Urinary bladder (tissue), 4 donors: ENCODE data around the gene MIS18BP1. TPM values are rescaled to one million over a fixed set of nuclear protein-coding genes. Genes with fewer than 3 reads are reported as not detected.
"Not testable (repeated sequence)": the region's sequence is repeated elsewhere in the genome, so short reads cannot be mapped to it uniquely, and the experiment has no call there.

ENCODE experiments used
- DNase-seq: peaks from one replicate; pipeline ENCODE4 v3.0.0-alpha.2; 2015; ENCODE audit errors: extremely low spot score
- H3K27ac ChIP-seq: one replicate; pipeline ENCODE4 v1.5.1; 2013; ENCODE audit warnings: low read depth, mild to moderate bottlenecking, moderate library complexity
- H3K36me3 ChIP-seq: one replicate; pipeline ENCODE4 v1.6.1; 2013; ENCODE audit warnings: mild to moderate bottlenecking, moderate library complexity; ENCODE audit not compliant: insufficient read depth
- H3K4me1 ChIP-seq: one replicate; pipeline ENCODE4 v1.6.1; 2013; ENCODE audit warnings: mild to moderate bottlenecking, moderate library complexity; ENCODE audit not compliant: insufficient read depth
- H3K4me3 ChIP-seq: one replicate; pipeline ENCODE4 v1.5.1; 2013; ENCODE audit warnings: low read depth, low read length
- WGBS: extraction: QIAGEN DNeasy Blood & Tissue Kit; methylation state at CpG from one replicate; pipeline ENCODE4 v1.1.7; 2013; 5-methylcytosine and 5-hydroxymethylcytosine counted together
- polyA plus RNA-seq: library from polyadenylated mRNA; stranded (reverse); fragments of 200-250 nt; gene quantifications from one replicate; pipeline ENCODE4 v1.2.3, GENCODE V29; 2013
- total RNA-seq: library from RNA; depleted of rRNA; stranded (reverse); fragments of >200 nt; gene quantifications from one replicate; pipeline ENCODE4 v1.2.3, GENCODE V29; 2014
- donor health status: healthy with polysubstance abuse.
- donor health status: healthy.

The MIS18BP1 gene
- total and polyA plus RNA-seq, 2 donors: 9.2 to 86.4 TPM

DNA sequence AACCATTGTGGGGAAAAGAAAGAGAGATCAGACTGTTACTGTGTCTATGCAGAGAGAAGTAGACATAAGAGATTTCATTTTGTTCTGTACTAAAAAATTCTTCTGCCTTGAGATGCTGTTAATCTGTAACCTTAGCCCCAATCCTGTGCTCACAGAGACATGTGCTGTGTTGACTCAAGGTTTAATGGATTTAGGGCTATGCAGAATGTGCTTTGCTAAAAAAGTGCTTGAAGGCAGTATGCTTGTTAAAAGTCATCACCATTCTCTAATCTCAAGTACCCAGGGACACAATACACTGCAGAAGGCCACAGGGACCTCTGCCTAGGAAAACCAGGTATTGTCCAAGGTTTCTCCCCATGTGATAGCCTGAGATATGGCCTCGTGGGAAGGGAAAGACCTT is 39.3 kb downstream of the MIS18BP1 start:
- not testable (repeated sequence) for DNase-seq, H3K36me3 ChIP-seq, H3K27ac ChIP-seq, H3K4me3 ChIP-seq, H3K4me1 ChIP-seq
- WGBS: 84% methylated on average over 1 of the region's 1 CpG

- Histone ChIP-seq H3K4me1 (no peaks in the 10 kb centered on the region), H3K27ac (no peak overlapping the region), H3K4me3 (no peak overlapping the region), H3K36me3 (peaks cover 6% of the 10 kb centered on the region)
- DNase-seq: no peak
- 80% methylated on average over 3 of the region's 3 CpGs for WGBS
Measured at GRCh38 chr14:45212231-45212630, 40.8 kb downstream of the MIS18BP1 start.

GRCh38 chr14:45211295-45211694 is 41.7 kb downstream of the MIS18BP1 start:
- no peaks in the 10 kb centered on the region for H3K4me1 ChIP-seq
- DNase-seq: no peak
- H3K4me3 ChIP-seq: no peak overlapping the region
- no peak overlapping the region for H3K27ac ChIP-seq
- peaks cover 6% of the 10 kb centered on the region for H3K36me3 ChIP-seq
- 94% methylated on average over 1 of the region's 1 CpG for WGBS

DNA sequence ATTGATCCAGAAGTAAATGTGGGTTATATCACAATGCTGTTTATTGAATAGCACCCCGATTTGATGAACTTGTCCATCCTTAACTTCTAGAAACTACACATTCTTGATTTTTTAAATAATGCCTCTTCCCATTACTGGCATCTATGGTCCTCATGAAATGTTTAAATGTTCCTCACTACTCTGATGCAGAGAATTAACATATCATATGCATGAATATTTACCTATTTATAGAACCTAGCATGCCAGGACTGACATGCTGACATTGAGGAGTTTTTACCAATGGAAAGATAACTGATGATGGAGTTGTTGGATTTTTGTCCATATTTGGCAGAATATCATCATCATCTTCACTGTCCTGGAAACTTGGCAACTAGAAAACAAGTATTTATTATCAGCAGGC is 42.8 kb downstream of the MIS18BP1 start:
- Histone ChIP-seq H3K4me3 (no peak overlapping the region), H3K4me1 (no peaks in the 10 kb centered on the region), H3K36me3 (peaks cover 6% of the 10 kb centered on the region), H3K27ac (no peak overlapping the region)
- WGBS: 94% methylated on average over 1 of the region's 1 CpG
- DNase-seq: no peak

DNA sequence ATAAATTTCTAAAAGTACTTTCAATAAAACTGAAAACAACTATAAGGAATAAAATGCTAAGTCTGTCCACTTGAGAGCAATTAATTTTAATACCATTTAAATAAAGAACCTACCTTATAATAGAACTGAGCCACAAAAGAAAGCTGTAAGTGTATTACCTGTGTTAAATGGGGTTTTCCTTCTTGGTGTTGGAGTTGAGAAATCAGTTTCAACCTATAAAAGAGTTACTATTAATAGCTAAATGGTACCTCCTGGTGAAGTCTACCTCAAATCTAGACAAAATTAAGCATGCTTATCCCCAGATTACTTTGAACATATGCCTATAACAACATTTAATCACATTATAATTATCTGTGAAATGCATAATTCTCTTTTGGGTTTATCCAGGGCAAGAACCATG is 48.8 kb downstream of the MIS18BP1 start:
- Histone ChIP-seq H3K36me3 (peaks cover under 1% of the 10 kb centered on the region), H3K4me3 (no peak overlapping the region), H3K4me1 (no peaks in the 10 kb centered on the region), H3K27ac (no peak overlapping the region)
- DNase-seq: no peak

DNA sequence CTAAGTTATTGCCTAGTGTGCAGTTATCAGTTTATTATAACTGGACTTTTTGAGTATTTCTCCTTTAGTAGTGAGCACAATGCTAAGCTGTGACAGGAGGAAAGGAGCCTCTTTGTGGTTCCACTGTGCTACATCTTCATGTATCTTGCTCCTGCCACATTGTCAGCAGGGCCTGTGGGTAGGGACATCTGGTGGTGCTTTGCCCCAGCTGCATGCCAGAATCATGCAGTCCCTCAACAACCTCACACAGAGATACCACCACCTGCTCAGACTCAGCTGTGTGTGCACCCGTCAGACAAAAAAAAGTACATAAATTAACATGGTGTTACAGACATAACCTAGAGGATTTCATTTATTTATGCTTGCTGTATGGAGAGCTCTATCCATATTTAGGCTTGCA is 51.1 kb downstream of the MIS18BP1 start:
- H3K27ac ChIP-seq: no peak overlapping the region
- DNase-seq: no peak
- WGBS: 39% methylated on average over 1 of the region's 1 CpG
- H3K4me3 ChIP-seq: no peak overlapping the region
- H3K36me3 ChIP-seq: no peaks in the 10 kb centered on the region
- no peaks in the 10 kb centered on the region for H3K4me1 ChIP-seq

- Histone ChIP-seq H3K4me3 (no peak overlapping the region), H3K4me1 (no peaks in the 10 kb centered on the region), H3K27ac (no peak overlapping the region), H3K36me3 (no peaks in the 10 kb centered on the region)
- no peak for DNase-seq
- 97% methylated on average over 1 of the region's 1 CpG for WGBS
Measured at GRCh38 chr14:45199230-45199629, 53.8 kb downstream of the MIS18BP1 start.

DNA sequence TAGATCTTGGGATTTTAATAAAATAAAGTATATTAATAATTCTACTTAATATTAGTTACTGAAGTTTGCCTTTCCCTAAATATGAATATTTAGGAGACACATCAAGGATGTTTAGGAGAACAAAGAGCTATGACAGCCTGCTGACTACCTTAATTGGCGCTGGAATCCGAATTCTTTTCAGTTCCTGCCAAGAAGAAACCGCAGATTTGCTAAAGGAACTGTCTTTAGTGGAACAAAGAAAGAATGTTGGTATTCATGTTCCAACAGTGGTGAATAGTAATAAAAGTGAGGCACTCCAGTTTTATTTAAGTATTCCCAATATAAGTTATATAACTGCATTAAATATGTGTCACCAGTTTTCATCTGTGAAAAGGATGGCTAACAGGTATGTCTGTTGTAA is 54.5 kb downstream of the MIS18BP1 start:
- 73% methylated on average over 3 of the region's 3 CpGs for WGBS
- Histone ChIP-seq H3K4me1 (no peaks in the 10 kb centered on the region), H3K27ac (no peak overlapping the region), H3K36me3 (no peaks in the 10 kb centered on the region), H3K4me3 (no peak overlapping the region)
- no peak for DNase-seq

DNA sequence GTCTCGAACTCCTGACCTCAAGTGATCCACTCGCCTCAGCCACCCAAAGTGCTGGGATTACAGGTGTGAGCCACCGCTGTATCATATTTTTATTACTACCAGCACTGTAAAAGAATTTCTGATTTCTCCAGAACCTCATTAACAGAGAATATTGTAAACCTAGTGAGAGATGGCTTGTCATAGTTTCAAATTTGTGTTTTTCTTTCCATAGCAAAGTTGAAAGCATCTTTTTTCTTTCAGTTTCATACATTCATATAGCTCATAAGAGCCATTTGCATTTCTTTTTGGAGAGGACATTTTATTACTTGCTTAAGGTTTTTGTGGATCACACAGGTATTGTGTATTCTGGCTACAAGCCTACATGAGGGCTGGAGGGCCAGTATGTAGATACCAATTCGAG is 58.0 kb downstream of the MIS18BP1 start:
- 93% methylated on average over 4 of the region's 4 CpGs for WGBS
- DNase-seq: no peak
- H3K4me3 ChIP-seq: no peak overlapping the region
- no peaks in the 10 kb centered on the region for H3K36me3 ChIP-seq
- H3K4me1 ChIP-seq: no peaks in the 10 kb centered on the region
- no peak overlapping the region for H3K27ac ChIP-seq

GRCh38 chr14:45185100-45185814 is 67.7 kb downstream of the MIS18BP1 start:
- no peak for DNase-seq
- 97% methylated on average over 2 of the region's 2 CpGs for WGBS

DNA sequence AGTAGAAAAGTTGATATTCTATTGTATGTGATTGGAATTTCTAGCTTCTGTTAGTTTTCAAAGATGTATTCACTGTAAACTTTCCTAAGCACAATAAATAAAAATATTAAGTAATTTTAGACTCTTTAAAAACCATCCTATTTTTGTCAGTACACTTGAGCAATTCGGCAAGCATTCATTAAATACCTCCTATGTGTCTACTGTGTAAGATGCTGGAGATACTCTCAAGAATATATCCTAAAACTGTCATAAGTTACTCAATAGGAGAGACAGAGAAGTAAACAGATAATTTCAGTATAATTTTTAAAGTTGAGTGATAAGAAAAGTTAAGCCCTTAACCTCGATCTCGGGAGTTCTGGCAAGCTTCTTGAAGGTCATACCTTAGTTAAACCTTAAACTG is 71.2 kb downstream of the MIS18BP1 start:
- no peak for DNase-seq
- Histone ChIP-seq H3K4me1 (no peaks in the 10 kb centered on the region), H3K4me3 (no peak overlapping the region), H3K36me3 (no peaks in the 10 kb centered on the region), H3K27ac (no peak overlapping the region)
- WGBS: 60% methylated on average over 3 of the region's 3 CpGs

More at GRCh38 chr14:45185100-45185814, 67.7 kb downstream of the MIS18BP1 start:
- no peak overlapping the region for H3K27ac ChIP-seq
- no peak overlapping the region for H3K4me3 ChIP-seq
- H3K4me1 ChIP-seq: no peaks in the 10 kb centered on the region
- H3K36me3 ChIP-seq: no peaks in the 10 kb centered on the region

- Histone ChIP-seq H3K27ac (no peak overlapping the region), H3K4me3 (no peak overlapping the region), H3K4me1 (no peaks in the 10 kb centered on the region), H3K36me3 (no peaks in the 10 kb centered on the region)
- WGBS: 96% methylated on average over 5 of the region's 5 CpGs
- no peak for DNase-seq
Measured at GRCh38 chr14:45181329-45181728, 71.7 kb downstream of the MIS18BP1 start.

GRCh38 chr14:45177076-45177475 is 75.9 kb downstream of the MIS18BP1 start:
- no peak for DNase-seq
- WGBS: 82% methylated on average over 5 of the region's 5 CpGs
- Histone ChIP-seq H3K4me1 (no peaks in the 10 kb centered on the region), H3K36me3 (no peaks in the 10 kb centered on the region), H3K4me3 (no peak overlapping the region), H3K27ac (no peak overlapping the region)

DNA sequence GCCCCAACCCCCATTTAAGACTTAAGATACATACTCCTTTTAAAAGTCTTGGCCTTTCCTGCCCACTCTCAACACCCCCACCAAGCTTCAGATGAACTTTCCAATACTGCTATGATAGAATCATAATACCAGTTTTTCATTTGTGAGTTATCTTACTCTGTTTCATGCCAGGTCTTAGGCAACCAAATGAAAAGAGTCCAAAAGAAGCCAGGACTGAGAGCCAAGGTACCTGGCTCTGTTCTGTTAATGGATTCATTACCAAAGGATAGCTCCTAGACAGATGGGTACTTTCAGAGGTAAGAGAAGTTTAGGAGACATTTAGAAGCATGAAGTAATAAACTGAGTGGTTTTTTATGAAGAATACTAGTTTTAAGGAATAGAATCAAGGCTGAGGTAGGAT is 83.1 kb downstream of the MIS18BP1 start:
- Histone ChIP-seq H3K4me3 (no peak overlapping the region), H3K4me1 (no peaks in the 10 kb centered on the region)

GRCh38 chr14:45156067-45156466 is 96.9 kb downstream of the MIS18BP1 start:
- Histone ChIP-seq H3K36me3 (no peaks in the 10 kb centered on the region), H3K4me1 (no peaks in the 10 kb centered on the region), H3K4me3 (no peak overlapping the region), H3K27ac (no peak overlapping the region)
- DNase-seq: no peak

More for the DNA sequence above, 83.1 kb downstream of the MIS18BP1 start:
- DNase-seq: no peak
- Histone ChIP-seq H3K36me3 (peaks cover 2% of the 10 kb centered on the region), H3K27ac (no peak overlapping the region)
